GM23248 (cell line): Measurements from ENCODE around the gene FAM124B.

Experiments
- EZH2 ChIP-seq: fragments of 200-600 bp; sonication (generic); IDR thresholded peaks from 2 replicates; pipeline ENCODE4 v1.6.1; 2018; ENCODE audit warnings: antibody characterized with exemption, mild to moderate bottlenecking; ENCODE audit not compliant: insufficient read depth, poor library complexity, severe bottlenecking
- EZH2phosphoT487 ChIP-seq: fragments of 200-600 bp; sonication (generic); IDR thresholded peaks from 2 replicates; pipeline ENCODE4 v1.6.1; 2018; ENCODE audit warnings: antibody characterized with exemption, moderate library complexity, mild to moderate bottlenecking, low read depth; ENCODE audit not compliant: insufficient read depth

DNA sequence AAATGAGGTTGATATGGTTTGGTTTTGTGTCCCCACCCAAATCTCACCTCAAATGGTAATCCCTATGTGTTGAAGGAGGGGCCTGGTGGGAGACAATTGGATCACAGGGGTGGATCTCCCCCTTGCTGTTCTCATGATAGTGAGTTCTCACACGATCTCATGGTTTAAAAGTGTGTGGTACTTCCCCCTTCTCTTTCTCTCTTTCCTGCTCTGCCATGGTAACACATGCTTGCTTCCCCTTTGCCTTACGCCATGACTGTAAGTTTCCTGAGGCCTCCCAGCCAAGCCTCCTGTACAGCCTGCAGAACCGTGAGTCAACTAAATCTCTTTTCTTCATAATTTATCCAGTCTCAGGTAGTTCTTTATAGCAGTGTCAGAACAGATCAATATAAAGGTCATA is 24.7 kb upstream of the FAM124B start:
- TF ChIP-seq EZH2 (no peak), EZH2phosphoT487 (no peak)
